Measurements from ENCODE around the gene EXD3. TPM values are rescaled to one million over a fixed set of nuclear protein-coding genes. Genes with fewer than 3 reads are reported as not detected.

Gene EXD3
- total and polyA plus RNA-seq, 2 of the 13 experiments (the other 11 are each of a cell fraction or from before 2014, with no cell fraction given) = 2.7 to 4.8 TPM

DNA sequence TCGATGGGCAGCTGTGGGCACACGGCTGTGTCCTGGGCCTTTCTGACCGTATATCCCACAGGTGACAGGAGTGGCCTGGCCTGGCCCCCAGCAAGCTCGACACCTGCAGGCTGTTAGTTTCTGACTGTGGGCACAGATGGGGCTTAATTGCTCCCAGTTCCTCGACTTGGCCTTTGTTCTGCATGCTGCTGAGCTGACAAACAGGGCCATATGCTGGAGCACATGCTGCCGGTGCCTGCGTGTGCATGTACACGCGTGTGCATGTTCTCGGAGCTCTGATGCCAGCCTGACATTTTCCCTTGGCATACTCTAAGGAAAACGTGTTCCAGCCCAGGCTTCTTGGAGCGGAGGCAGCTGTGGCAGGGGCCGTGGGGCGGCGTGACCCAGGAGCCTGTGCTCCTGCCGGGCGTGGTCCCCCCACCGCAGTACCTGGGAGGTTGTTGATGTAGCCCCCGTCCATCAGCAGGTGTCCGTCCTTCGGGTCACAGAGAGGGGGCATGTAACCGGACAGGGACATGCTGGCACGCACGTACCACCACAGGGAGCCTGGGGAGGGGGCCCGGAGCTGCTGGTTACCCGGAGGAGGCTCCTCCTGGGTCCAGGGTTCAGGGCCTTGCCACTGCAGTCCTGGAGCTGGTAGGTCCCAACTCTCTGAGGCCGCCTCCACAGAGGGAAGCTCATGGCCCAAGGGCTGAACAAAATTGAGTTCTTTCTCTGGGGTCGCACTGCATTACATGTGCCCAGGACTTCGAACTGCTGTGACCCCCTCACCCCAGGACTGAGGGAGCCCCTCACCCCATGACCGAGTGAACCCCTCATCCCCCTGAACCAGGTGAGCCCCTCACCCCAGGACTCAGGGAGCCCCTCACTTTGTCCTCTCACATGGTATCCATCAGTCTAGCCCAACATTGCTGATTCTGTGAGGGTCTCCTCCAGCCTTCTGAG, 40.3 kb upstream of the EXD3 start (continued):
- TF ChIP-seq NFKB2 (CRISPR knock-in tag; IDR thresholded peaks at IDR 0.05; ENCODE audit: borderline replicate concordance) (peak; percentile 57; the same call in 1 of the 2 replicates), MTA1 (CRISPR knock-in tag; IDR thresholded peaks at IDR 0.05; ENCODE audit: borderline replicate concordance) (peak; percentile 64; the same call in 1 of the 2 replicates), HNRNPL (IDR thresholded peaks at IDR 0.05; ENCODE audit: low read depth, low read length) (peak; percentile 89), SRSF1 (optimal IDR thresholded peaks at IDR 0.05; ENCODE audit: low read depth, low read length) (peak; percentile 52), ZNF788 (CRISPR knock-in tag; IDR thresholded peaks at IDR 0.05; ENCODE audit: borderline replicate concordance) (peak; percentile 74; the same call in 1 of the 2 replicates), MZF1 (CRISPR knock-in tag; IDR thresholded peaks at IDR 0.05; ENCODE audit: borderline replicate concordance) (no peak), ZNF460 (CRISPR knock-in tag; IDR thresholded peaks at IDR 0.05; ENCODE audit: borderline replicate concordance) (peak; percentile 65), YEATS4 (CRISPR knock-in tag; IDR thresholded peaks at IDR 0.05; ENCODE audit: borderline replicate concordance) (peak; percentile 88; the same call in 1 of the 2 replicates), PHF21A (CRISPR knock-in tag; IDR thresholded peaks at IDR 0.05) (peak; percentile 85), ZNF891 (CRISPR knock-in tag; IDR thresholded peaks at IDR 0.05) (0 out of 2 replicates have a peak, but pooled peaks have one; percentile 19), MEF2D (CRISPR knock-in tag; IDR thresholded peaks at IDR 0.05) (peak; percentile 69; the same call in 1 of the 2 replicates), U2AF1 (optimal IDR thresholded peaks at IDR 0.05; ENCODE audit: low read depth, low read length) (no peak), ATF7 (IDR thresholded peaks at IDR 0.05) (no peak), ATF7 (CRISPR knock-in tag; IDR thresholded peaks at IDR 0.05) (peak; percentile 70; the same call in 1 of the 2 replicates), ZBTB21 (CRISPR knock-in tag; IDR thresholded peaks at IDR 0.05) (no peak), CBX2 (IDR thresholded peaks at IDR 0.05; ENCODE audit: low read depth, low read length) (no peak), CBX2 (CRISPR knock-in tag; IDR thresholded peaks at IDR 0.05; ENCODE audit: low read depth) (0 out of 2 replicates have a peak, but pooled peaks have one; percentile 18)
- TF ChIP-seq, protein P1, sequence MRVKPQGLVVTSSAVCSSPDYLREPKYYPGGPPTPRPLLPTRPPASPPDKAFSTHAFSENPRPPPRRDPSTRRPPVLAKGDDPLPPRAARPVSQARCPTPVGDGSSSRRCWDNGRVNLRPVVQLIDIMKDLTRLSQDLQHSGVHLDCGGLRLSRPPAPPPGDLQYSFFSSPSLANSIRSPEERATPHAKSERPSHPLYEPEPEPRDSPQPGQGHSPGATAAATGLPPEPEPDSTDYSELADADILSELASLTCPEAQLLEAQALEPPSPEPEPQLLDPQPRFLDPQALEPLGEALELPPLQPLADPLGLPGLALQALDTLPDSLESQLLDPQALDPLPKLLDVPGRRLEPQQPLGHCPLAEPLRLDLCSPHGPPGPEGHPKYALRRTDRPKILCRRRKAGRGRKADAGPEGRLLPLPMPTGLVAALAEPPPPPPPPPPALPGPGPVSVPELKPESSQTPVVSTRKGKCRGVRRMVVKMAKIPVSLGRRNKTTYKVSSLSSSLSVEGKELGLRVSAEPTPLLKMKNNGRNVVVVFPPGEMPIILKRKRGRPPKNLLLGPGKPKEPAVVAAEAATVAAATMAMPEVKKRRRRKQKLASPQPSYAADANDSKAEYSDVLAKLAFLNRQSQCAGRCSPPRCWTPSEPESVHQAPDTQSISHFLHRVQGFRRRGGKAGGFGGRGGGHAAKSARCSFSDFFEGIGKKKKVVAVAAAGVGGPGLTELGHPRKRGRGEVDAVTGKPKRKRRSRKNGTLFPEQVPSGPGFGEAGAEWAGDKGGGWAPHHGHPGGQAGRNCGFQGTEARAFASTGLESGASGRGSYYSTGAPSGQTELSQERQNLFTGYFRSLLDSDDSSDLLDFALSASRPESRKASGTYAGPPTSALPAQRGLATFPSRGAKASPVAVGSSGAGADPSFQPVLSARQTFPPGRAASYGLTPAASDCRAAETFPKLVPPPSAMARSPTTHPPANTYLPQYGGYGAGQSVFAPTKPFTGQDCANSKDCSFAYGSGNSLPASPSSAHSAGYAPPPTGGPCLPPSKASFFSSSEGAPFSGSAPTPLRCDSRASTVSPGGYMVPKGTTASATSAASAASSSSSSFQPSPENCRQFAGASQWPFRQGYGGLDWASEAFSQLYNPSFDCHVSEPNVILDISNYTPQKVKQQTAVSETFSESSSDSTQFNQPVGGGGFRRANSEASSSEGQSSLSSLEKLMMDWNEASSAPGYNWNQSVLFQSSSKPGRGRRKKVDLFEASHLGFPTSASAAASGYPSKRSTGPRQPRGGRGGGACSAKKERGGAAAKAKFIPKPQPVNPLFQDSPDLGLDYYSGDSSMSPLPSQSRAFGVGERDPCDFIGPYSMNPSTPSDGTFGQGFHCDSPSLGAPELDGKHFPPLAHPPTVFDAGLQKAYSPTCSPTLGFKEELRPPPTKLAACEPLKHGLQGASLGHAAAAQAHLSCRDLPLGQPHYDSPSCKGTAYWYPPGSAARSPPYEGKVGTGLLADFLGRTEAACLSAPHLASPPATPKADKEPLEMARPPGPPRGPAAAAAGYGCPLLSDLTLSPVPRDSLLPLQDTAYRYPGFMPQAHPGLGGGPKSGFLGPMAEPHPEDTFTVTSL (CRISPR knock-in tag; IDR thresholded peaks at IDR 0.05; ENCODE audit: borderline replicate concordance) = peak; percentile 64; the same call in 1 of the 2 replicates
- TF ChIP-seq, protein P2, sequence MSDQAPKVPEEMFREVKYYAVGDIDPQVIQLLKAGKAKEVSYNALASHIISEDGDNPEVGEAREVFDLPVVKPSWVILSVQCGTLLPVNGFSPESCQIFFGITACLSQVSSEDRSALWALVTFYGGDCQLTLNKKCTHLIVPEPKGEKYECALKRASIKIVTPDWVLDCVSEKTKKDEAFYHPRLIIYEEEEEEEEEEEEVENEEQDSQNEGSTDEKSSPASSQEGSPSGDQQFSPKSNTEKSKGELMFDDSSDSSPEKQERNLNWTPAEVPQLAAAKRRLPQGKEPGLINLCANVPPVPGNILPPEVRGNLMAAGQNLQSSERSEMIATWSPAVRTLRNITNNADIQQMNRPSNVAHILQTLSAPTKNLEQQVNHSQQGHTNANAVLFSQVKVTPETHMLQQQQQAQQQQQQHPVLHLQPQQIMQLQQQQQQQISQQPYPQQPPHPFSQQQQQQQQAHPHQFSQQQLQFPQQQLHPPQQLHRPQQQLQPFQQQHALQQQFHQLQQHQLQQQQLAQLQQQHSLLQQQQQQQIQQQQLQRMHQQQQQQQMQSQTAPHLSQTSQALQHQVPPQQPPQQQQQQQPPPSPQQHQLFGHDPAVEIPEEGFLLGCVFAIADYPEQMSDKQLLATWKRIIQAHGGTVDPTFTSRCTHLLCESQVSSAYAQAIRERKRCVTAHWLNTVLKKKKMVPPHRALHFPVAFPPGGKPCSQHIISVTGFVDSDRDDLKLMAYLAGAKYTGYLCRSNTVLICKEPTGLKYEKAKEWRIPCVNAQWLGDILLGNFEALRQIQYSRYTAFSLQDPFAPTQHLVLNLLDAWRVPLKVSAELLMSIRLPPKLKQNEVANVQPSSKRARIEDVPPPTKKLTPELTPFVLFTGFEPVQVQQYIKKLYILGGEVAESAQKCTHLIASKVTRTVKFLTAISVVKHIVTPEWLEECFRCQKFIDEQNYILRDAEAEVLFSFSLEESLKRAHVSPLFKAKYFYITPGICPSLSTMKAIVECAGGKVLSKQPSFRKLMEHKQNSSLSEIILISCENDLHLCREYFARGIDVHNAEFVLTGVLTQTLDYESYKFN (CRISPR knock-in tag; conservative IDR thresholded peaks at IDR 0.05) = peak; percentile 94
